ENCODE results near the gene PTP4A2. TPM values are rescaled to one million over a fixed set of nuclear protein-coding genes. Genes with fewer than 3 reads are reported as not detected.

PTP4A2 gene
- total and polyA plus RNA-seq, 10 of the 15 experiments (the other 5 are each of a cell fraction or from before 2014, with no cell fraction given) = 180 to 909 (median 375) TPM

GRCh38 chr1:31912839-31913239 is 25.3 kb downstream of the PTP4A2 start (continued):
- TF ChIP-seq, protein P1, sequence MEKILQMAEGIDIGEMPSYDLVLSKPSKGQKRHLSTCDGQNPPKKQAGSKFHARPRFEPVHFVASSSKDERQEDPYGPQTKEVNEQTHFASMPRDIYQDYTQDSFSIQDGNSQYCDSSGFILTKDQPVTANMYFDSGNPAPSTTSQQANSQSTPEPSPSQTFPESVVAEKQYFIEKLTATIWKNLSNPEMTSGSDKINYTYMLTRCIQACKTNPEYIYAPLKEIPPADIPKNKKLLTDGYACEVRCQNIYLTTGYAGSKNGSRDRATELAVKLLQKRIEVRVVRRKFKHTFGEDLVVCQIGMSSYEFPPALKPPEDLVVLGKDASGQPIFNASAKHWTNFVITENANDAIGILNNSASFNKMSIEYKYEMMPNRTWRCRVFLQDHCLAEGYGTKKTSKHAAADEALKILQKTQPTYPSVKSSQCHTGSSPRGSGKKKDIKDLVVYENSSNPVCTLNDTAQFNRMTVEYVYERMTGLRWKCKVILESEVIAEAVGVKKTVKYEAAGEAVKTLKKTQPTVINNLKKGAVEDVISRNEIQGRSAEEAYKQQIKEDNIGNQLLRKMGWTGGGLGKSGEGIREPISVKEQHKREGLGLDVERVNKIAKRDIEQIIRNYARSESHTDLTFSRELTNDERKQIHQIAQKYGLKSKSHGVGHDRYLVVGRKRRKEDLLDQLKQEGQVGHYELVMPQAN (conservative IDR thresholded peaks at IDR 0.05) = no peak
- TF ChIP-seq MYC (IDR thresholded peaks at IDR 0.05; ENCODE audit: insufficient read depth, insufficient read length, insufficient replicate concordance, low read length, severe bottlenecking) = no peak
- no peak for TF ChIP-seq POLR2A (IDR thresholded peaks at IDR 0.05; ENCODE audit: low read depth, low read length)
- TF ChIP-seq ESRRA (IDR thresholded peaks at IDR 0.05; ENCODE audit: low read length) = no peak
- no peak for TF ChIP-seq HCFC1 (IDR thresholded peaks at IDR 0.05; ENCODE audit: low read length)
- peak; percentile 76 to 98 for TF ChIP-seq SRF (IDR thresholded peaks at IDR 0.05; ENCODE audit: low read depth in 2 of 2, low read length in 2 of 2)
- TF ChIP-seq, protein P2, sequence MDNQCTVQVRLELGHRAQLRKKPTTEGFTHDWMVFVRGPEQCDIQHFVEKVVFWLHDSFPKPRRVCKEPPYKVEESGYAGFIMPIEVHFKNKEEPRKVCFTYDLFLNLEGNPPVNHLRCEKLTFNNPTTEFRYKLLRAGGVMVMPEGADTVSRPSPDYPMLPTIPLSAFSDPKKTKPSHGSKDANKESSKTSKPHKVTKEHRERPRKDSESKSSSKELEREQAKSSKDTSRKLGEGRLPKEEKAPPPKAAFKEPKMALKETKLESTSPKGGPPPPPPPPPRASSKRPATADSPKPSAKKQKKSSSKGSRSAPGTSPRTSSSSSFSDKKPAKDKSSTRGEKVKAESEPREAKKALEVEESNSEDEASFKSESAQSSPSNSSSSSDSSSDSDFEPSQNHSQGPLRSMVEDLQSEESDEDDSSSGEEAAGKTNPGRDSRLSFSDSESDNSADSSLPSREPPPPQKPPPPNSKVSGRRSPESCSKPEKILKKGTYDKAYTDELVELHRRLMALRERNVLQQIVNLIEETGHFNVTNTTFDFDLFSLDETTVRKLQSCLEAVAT (IDR thresholded peaks at IDR 0.05) = peak; percentile 48; the same call in 1 of the 2 replicates
- TF ChIP-seq MTA3 (IDR thresholded peaks at IDR 0.05; ENCODE audit: borderline replicate concordance, low read length) = peak; percentile 63; the same call in 1 of the 2 replicates
- TF ChIP-seq ZBTB40 (IDR thresholded peaks at IDR 0.05; ENCODE audit: borderline replicate concordance) = no peak
- no peak for TF ChIP-seq CHD1 (IDR thresholded peaks at IDR 0.05; ENCODE audit: low read depth, low read length)
- TF ChIP-seq HDGF (IDR thresholded peaks at IDR 0.05) = no peak
- peak; percentile 77 for TF ChIP-seq ATF7 (IDR thresholded peaks at IDR 0.05; ENCODE audit: low read depth)
- TF ChIP-seq ZNF24 (IDR thresholded peaks at IDR 0.05) = peak; percentile 54; the same call in 1 of the 2 replicates
- peak; percentile 69; the same call in 1 of the 2 replicates for TF ChIP-seq ZBED1 (IDR thresholded peaks at IDR 0.05; ENCODE audit: borderline replicate concordance)
- no peak for TF ChIP-seq ELK1 (IDR thresholded peaks at IDR 0.05; ENCODE audit: low read depth, low read length)
- no peak for TF ChIP-seq KLF5 (IDR thresholded peaks at IDR 0.05; ENCODE audit: partially characterized antibody)
- TF ChIP-seq TCF12 (IDR thresholded peaks at IDR 0.05; ENCODE audit: low read depth, low read length) = no peak
- TF ChIP-seq SKIL (IDR thresholded peaks at IDR 0.05; ENCODE audit: low read depth, poor library complexity, severe bottlenecking) = peak; percentile 89
- TF ChIP-seq POU2F2 (IDR thresholded peaks at IDR 0.05; ENCODE audit: borderline replicate concordance, low read depth, low read length) = no peak
- TF ChIP-seq BACH1 (IDR thresholded peaks at IDR 0.05; ENCODE audit: borderline replicate concordance) = no peak; the same call in 1 of the 2 replicates
- no peak for TF ChIP-seq KDM1A (IDR thresholded peaks at IDR 0.05; ENCODE audit: borderline replicate concordance)

Measured in GM12878 (cell line).